OCI-LY1 (cell line): ENCODE measurements around the gene TBL1X.

Experiments used
- EZH2 ChIP-seq: fragments of 200-600 bp; sonication (generic), shearing (Covaris generic); IDR thresholded peaks from 2 replicates; pipeline ENCODE4 v1.8.0; 2017; ENCODE audit warnings: borderline replicate concordance, mixed run types, mild to moderate bottlenecking, antibody characterized with exemption, low read length, moderate library complexity, mixed read lengths
- TF ChIP-seq, protein P1 (sequence below): fragments of 200-600 bp; sonication (generic), shearing (Covaris generic); IDR thresholded peaks from 2 replicates; pipeline ENCODE4 v1.5.1; 2017; ENCODE audit warnings: mild to moderate bottlenecking, antibody characterized with exemption, low read length, moderate library complexity, mixed read lengths

DNA sequence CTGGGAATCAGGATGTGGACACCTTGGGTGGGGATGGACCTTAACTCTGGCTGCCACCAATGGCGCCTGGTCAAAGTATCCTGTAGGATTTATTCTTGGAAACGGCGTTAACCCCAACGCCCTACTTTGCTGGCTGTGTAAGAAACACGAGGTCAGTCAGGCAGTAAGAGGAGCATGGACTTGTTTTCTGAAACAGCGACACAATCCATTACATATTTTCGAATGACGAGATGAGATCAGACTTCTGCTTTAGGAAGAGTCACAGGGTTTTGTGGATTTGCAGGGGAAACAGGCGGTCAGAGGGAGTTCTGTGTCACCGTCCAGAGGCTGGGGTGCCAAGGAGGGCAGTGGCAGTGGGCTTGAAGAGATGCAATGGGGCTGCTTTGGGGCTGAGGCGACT, 92.2 kb downstream of the TBL1X start:
- TF ChIP-seq, protein P1, sequence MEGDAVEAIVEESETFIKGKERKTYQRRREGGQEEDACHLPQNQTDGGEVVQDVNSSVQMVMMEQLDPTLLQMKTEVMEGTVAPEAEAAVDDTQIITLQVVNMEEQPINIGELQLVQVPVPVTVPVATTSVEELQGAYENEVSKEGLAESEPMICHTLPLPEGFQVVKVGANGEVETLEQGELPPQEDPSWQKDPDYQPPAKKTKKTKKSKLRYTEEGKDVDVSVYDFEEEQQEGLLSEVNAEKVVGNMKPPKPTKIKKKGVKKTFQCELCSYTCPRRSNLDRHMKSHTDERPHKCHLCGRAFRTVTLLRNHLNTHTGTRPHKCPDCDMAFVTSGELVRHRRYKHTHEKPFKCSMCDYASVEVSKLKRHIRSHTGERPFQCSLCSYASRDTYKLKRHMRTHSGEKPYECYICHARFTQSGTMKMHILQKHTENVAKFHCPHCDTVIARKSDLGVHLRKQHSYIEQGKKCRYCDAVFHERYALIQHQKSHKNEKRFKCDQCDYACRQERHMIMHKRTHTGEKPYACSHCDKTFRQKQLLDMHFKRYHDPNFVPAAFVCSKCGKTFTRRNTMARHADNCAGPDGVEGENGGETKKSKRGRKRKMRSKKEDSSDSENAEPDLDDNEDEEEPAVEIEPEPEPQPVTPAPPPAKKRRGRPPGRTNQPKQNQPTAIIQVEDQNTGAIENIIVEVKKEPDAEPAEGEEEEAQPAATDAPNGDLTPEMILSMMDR, result no peak
- TF ChIP-seq EZH2, result no peak
